CD4-positive, alpha-beta T cell treated with Interleukin-6 for 4 hours (primary cell): ENCODE data around the gene SLITRK1.

Experiments
- DNase-seq: peaks from one replicate; pipeline ENCODE4 v3.0.0-alpha.2; 2020; ENCODE audit warnings: mixed read lengths

Gene SLITRK1

DNA sequence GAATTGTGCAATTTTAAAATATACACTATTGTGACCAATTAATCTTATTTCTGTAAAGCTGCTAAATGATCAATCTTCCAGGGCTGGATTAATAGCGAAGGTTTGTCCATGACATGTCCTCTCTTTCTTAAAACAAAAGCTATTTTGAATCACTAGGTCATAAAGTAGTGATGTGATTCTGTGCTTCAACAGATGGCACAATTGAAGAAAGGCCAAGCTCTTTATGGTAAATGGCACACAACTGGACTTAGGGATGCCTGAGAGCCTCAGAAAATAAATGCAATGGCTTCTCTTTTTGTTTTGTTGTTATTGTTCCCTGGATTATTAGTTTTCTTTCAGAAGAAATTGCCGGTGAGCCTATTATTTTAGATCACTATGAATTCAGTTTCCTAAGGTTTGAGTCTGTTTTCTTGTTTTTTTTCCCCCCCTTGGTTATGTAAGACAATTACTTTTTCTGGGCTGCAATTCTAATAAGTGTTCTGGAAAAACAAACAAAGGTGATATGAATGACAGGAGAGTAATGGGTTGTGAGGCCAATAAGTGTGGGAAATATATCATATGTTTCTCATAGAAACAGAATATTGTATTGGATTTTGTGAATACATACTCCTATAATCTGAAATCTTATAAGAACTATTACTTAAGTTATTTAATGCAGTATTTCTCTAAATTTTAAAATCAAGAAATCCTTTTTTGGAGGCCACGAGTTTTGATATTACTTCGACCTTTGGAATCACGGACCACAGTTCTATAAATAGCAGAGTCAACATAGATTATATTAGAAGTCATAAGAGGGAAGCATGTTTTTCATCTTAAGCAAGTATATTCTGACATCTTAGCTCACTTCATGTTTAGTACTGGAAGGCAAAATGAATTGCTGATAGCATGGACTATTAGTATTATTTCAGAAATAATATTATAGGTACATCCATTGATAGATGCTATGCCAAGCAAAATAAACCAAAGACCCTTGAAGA, 16.8 kb downstream of the SLITRK1 start:
- DNase-seq = no peak

DNA sequence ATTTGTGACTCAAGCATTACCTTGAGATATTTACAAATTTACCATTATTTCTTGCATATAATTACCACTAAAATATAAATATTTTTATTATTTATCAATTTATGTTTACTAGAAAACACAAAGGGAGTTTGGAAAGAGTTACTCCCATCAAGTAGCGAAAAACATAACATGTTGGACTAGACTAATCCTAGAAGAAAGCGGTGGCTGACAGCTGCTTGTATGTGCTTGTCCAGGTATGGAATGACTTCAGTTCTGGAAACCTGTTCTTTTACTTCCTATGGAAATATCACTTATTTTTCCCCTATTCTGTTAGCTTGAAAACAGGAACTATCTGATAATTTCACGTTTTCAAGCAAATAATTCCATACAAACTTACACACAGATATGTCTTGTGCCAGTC, 28.5 kb downstream of the SLITRK1 start:
- no peak for DNase-seq

DNA sequence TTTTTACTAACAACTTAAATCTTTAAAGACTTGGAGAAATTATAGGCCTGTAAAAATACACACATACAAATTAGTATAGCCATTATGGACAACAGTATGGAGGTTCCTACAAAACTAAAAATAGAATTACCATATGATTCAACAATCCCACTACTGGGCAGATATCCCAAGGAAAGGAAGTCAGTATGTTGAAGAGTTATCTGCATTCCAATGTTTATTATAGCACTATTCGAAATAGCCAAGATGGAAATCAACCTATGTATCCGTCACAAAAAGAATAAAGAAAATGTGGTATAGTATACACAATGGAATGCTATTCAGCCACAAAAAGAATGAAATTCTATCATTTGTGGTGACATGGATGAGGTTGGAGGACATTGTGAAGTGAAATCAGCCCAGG, 37.2 kb downstream of the SLITRK1 start:
- DNase-seq = no peak

DNA sequence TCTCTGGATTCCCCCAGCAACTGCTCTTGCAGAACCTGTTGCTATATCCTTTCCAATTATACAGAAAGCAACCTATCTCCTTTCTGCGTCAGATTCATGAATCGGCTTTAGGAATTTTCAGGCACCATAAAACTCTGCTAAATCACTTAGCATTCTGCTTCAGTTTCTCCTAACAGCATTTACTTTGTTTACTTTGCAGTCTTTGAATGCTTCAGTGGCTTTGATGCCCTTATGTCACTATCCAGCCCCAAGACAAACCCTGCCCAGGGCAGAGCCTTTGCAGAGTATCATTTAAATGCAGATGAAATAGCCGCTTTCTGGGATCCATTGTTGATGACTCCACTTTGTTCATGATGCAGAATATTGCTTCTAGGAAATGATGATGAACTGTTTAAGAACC, 43.1 kb downstream of the SLITRK1 start:
- no peak for DNase-seq

DNA sequence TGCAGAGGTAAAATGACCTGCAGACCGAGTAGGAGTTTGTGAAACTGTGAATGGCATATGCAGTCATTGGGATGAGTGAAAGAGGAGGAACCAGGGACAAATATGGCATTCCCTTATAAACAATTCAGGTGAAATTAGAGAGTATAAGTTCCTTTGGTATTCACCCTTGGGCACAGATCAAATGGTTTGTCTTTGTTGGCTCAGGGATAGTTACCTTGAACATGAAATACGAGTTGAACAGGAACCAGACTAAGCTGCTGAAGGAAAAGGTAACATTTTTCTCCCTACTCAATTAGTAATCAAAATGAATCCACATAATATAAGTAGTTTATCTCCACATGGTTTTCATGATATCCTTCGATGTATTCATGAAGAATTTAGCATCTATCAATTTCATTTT, 50.5 kb downstream of the SLITRK1 start:
- DNase-seq = no peak

DNA sequence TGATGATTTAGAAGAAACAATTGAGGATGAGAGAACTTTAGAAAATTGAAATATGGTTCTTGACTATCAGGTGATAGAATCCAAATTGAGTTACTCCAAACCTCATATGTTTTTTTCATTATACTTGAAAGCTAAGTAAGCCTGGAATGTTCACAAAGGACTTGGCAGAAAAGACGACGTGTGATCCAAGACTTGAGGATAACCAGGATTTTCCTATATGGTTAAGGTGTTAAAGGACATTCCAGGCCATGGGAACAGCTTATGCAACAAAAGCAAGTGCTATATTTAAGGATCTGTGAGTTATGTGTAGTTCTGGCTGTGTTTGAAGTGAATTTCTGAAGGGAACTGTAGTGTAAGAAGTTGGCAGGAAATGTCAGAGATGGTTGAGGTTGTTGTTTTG, 52.5 kb downstream of the SLITRK1 start:
- no peak for DNase-seq

DNA sequence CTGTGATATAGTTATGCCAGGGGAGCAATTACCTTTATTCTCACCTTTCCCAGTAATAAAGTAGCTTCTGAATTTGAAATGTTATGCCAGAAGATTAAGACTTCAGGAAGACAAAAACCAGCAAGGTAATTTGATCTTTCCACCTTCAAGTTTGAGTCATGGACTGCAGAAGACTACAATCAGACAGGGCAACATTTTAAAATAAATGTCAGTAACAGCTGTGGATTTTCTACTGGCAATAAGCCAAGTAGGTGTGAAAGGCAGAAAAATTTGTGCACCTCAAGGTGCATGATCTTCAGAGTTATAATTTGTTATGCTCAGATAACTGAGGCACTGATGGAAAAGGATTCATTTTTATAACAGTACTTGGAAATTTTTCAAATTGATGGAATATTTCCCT, 54.9 kb downstream of the SLITRK1 start:
- DNase-seq = no peak
